Erythroblast (primary cell): ENCODE data around the gene ZNF609.

Experiments
- GATA1 ChIP-seq: IDR thresholded peaks from 2 replicates; pipeline ENCODE4 v1.6.1; 2011; ENCODE audit warnings: low read depth, mild to moderate bottlenecking, control low read depth, low read length, moderate library complexity
- POLR2A ChIP-seq: IDR thresholded peaks from 2 replicates; pipeline ENCODE4 v1.6.1; 2011; ENCODE audit warnings: mild to moderate bottlenecking, low read length

GRCh38 chr15:64640146-64640871 lies 179.9 kb downstream of the ZNF609 start:
- TF ChIP-seq POLR2A: no peak
- TF ChIP-seq GATA1: no peak
